D341Med (cell line): ENCODE data around the gene NEURL1.
"Not testable (repeated sequence)": the region's sequence is repeated elsewhere in the genome, so short reads cannot be mapped to it uniquely, and the experiment has no call there.

Experiments
- DNase-seq: peaks from one replicate; pipeline ENCODE4 v3.0.0; 2012; ENCODE audit warnings: low spot score

NEURL1 gene

DNA sequence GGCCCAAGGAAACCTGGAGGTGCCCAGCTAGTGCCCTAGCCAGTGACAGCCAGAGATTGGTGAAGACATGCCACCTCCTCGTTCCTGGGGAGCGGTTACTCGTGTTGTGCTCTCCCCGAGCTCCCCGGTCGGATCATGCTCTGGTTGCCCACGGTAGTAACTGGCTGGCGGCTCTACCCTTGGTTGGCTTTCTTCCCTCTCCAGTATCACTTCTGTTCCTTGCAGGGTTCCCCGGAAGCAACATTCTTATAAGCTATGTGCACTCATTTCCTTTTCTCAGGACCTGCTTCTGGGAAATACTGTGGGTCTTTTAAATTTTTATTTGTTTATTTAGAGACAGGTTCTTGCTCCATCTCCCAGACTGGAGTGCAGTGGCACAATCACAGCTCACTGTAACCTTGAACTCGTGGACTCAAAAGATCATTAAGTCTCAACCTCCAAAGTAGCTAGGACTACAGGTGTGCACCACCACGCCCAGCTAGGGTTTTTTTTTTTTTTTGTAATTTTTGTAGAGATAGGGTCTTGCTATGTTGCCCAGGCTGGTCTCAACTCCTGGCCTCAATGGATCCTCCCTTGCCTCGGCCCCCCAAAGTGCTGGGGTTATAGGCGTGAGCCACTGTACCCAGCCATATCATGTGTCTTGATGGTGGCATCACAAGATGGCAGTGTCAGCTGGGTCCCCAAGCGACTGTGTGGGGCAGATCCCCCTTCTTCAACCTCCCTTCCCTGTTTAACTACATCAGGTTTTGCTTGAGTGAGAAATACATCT, 27.9 kb upstream of the NEURL1 start:
- DNase-seq = no peak

DNA sequence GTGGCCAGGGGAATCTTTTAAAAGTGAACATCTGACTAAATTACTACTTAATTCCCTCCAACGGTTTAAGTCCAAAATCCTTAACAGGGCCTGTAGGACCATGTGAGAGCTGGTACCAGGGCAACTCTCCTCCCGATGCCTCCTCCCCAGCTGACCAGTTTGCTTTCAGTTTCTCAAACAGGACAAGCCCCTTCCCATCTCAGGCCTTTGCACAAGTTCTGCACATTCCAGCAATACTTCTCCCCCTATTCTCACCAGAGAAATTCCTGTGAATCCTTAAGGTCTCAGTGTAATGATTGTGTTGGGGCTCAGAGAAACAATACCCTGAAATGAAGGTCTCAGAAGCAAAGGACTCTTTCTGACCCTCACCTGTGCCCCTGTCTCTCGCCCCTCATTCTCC, 26.8 kb upstream of the NEURL1 start:
- no peak for DNase-seq

DNA sequence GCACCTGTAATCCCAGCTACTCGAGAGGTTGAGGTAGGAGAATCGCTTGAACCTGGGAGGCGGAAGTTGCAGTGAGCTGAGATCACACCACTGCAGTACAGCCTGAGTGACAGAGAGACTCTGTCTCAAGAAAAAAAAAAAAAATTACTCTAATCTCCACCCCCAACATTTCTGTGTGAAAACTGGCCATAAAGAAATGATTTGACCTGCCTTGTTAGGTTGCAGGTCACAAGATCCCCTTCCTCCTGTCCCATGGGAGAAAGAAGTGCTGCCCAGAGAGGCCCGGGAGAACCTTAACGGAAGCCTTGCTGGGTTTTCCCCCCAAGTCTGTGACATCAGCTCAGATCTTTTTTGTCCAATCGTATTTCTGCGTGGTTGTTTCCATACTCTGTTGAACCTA, 26.1 kb upstream of the NEURL1 start:
- no peak for DNase-seq

GRCh38 chr10:103469201-103469600, 24.3 kb upstream of the NEURL1 start:
- DNase-seq = no peak

DNA sequence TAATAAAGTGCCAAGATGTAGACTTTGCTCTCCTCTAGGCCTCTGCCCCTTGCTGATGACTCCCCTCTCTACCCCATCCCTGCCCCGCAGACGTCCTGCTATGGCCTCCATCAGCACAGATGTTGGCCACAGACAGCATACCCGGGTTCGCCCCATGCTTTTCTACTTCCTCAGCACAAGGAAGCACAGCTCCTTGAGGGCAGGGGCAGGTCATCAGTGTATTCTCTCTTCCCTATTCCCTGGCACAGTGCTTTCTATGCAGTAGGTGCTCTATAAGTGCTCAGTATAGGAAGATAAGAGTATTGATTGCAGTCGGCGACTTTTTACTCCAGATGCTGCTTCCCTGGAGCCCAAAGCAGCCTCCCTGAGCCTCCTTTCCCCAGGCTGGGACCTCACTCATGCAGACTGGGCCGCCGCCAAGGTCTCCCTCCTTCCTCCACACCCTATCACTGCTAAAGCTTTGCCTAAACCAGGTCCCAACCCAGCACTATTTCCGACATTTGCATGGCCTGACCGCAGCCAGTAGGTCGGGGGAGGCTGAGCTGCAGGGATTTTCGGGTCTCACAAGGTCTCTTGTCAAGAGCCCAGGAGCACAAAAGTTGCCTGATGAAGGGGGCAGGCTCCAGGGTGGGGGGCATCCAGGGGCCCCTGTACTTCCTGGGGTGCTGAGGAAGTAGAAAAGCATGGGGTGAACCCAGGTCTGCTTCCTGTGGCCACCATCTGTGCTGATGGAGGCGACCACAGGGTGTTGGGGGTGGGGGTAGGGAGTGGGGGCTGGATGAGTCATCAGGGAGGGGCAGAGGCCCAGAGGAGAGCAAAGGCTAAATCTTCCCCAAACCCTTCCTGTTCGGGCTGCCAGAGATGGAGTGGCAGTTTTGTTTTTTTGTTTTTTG, 22.5 kb upstream of the NEURL1 start:
- no peak for DNase-seq

DNA sequence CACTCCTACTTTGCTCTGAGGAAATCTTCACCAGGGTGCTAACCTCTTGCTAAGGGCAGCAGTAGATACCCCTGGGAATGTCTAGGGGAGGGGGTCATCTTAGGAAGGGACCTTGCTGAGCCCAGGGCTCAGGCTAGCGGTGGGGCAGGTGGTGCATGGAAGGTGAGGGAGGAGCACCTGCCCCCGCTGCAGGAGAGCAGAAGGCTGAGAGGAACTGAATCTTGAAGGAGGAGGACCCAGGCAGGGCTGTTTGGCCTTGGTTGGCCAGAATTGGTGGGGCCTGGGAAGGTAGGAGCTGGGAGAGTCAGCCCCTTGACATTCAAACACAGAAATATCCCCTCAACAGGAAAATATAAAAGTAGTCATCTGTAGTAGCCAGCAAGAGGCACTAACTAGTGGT, 21.5 kb upstream of the NEURL1 start:
- DNase-seq = no peak

DNA sequence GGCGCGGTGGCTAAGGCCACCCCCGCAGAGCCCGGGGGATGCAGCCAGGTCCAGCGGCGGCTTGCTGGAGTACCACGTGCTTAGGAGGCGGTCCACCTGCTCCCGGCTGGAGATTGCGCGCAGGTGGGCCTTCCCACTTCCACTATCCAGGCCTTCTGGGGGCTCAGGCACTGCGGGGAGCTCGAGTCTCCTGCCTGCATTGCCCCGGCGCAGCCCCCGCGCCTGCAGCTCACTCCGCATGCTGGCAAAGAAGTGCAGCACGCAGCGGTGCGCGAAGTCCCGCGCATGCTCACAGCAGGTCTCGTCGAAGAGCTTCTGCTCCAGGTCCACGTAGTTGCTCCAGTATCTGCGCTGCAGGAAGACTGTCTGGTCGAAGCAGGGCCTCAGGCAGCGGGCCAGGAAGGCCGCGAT, 20.2 kb upstream of the NEURL1 start:
- no peak for DNase-seq

DNA sequence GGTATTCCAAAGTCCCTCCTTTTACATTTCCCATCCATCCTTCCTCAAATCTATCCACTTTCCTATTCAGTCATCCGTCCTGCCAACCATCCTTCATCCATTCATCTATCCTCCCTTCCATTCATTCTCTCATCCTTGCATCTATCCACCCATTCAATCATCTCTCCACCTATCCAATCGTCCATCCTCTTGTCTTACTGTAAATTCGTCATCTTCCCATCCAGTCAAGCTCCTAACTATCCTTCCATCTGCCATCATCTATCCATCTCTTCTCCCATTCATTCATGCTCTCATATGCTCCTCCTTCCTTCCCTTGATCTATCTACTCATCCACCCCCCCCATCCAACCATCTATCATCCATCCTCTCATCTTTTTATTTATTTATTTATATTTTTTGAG, 19.4 kb upstream of the NEURL1 start:
- DNase-seq = no peak

DNA sequence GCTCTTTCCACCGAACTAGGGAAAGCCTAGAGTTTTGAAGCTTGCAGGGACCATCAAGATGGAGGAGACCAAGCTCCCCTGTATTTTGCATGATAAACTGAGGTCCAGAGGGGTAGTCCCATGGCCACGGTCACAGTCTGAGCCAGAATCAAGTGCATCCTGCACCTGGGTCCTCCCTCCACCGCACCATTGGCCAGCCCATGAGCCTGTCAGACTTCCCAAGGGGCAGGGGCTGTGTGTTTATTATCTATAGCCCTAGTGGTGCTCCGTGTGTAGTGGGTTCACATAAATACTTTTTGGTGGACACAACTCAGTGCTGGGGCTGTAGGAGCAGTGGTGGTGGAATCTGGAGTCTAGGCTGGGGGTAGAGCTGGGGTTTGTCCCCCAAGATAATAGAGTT, 18.1 kb upstream of the NEURL1 start:
- no peak for DNase-seq

- no peak for DNase-seq
Measured at GRCh38 chr10:103476046-103476768, 17.3 kb upstream of the NEURL1 start.

DNA sequence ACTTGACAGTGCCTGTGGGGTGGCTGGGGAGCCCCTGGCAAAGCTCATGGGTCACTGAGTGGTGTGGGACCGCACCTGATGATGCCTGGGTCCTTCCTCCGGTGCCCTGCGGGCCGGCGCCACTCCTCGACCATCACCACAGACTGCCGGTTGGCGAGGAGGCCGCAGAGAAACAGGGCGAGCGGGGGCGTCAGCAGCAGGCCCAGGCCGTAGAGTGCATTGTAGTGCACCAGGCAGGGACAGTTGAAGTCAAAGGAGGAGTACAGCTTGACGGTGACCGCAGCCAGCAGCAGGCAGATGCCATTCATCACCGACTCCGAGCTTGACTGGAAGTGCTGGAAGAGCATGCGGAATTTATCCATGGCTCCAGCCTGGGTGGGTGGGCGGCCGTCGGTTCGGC, 14.8 kb upstream of the NEURL1 start:
- no peak for DNase-seq

DNA sequence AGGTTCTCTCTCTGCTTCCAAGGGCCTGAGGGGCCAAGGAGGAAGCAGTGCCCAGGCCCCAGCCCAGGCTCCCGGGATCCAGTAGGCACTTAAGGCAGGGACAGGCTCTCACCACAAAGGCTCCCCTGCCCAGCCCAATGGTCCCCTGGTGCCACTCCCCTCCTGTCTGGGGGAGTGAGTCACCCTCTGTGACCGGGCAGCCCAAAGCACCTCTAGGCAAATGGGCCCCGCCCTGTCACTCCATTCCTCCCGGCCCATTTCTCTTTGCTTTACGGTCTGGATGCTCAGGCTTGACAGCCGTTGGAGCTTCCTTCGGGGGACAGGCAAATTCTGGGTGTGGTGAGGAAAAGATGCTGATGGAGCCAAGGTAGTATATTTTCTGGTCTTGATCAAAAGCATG, 14.4 kb upstream of the NEURL1 start, which contains the start of gene CALHM3:
Gene CALHM3, minus strand, starts transcription at position 106 of the 400 bp plus-strand sequence. CDS start 208 bp downstream, outside the sequence.
- no peak for DNase-seq

GRCh38 chr10:103480521-103480920, 13.0 kb upstream of the NEURL1 start:
- DNase-seq = no peak

GRCh38 chr10:103481974-103482531, 11.5 kb upstream of the NEURL1 start:
- no peak for DNase-seq

DNA sequence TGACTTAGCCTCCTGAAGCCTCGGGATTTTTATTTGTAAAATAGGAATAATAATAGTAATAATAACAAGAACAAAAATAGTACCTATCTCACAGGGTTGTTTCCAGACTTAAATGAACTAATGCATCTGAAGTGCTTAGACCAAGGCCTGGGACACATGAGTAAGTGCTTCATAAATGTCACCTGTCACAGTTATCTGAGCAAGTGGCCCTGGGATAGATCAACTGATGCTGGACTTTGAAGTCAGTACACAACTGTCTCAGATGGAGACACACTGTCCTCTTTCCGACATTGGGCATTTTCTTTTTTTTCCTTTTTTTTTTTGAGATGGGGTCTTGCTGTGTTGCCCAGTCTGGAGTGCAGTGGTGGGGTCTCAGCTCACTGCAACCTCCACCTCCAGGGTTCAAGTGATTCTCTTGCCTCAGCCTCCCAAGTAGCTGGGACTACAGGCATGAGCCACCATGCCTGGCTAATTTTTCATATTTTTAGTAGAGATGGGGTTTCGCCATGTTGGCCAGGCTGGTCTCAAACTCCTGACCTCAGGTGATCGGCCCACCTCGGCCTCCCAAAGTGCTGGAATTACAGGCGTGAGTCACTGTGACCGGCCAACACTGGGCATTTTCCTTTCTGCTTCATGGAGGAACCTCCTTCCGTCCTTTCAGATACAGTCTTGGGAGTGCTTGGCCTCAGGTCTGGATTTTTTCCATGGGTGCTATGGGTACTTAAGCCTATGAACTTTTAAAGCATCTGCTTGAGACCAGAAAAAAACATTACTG, 6.7 kb upstream of the NEURL1 start:
- DNase-seq = not testable (repeated sequence)

- no peak for DNase-seq
Measured at GRCh38 chr10:103487410-103487708, 6.1 kb upstream of the NEURL1 start.

DNA sequence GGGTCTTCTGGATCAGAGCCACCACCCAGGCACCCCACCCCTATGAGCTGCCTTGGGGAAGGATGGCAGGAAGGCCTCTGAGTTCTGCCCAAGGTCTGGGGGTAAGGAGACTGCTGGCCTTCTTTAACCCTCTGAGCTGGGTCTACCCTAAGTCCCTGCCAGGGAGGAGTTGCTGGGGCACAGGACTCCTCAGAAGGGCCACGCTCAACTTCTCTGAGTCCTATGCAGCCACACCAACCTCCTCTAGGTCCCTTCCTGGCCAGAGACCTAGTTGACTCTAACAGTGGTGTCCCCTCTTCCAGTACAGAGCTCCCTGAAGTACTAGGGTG, 2.6 kb upstream of the NEURL1 start:
- DNase-seq = no peak

DNA sequence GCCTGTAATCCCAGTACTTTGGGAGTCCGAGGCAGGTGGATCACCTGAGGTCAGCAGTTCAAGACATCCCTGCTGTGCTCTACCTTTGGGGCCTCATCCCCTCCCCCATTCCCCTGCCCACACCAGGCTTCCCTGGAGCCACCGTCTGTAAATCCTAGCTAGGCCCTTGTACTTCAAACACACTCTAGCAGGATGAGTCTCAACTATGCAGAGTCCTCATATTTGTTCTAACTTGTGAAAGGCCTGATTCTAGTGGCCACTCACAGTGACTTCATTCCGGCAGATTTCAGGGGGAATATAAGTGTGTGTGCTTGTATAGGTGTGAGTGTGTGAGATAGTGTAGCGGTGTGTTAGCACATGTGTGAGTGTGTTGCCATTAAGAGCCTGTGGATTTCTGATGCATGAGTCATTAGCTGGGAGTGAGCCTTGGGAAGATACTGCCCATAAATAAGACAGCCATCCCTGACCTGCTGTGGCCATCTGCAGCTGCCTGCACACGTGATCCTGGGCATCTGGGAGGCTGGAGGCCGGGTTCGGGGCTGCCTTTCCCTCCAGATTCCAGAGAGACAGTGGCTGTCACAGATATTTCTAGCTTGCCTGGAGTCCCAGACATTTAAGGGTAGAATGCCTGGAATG, 1.7 kb upstream of the NEURL1 start:
- no peak for DNase-seq

- no peak for DNase-seq
Measured at GRCh38 chr10:103492655-103493261, 747 bp upstream of the NEURL1 start.

- peak; percentile 40 for DNase-seq
Measured at GRCh38 chr10:103493916-103494877, 692 bp downstream of the NEURL1 start.
